Gastrocnemius medialis (tissue), 4 donors: Measurements from ENCODE around the gene CCNC. TPM values are rescaled to one million over a fixed set of nuclear protein-coding genes. Genes with fewer than 3 reads are reported as not detected.

ENCODE experiments used
- ATAC-seq, 2 donors: fragments of 150-250 bp; one replicate each; pipeline ENCODE4 v1.9.1; 2016
- DNase-seq, 2 donors: peaks; one replicate each; pipeline ENCODE4 v3.0.0-alpha.2; 2019
- H3K27ac ChIP-seq, 4 donors: fragments of 200-600 bp; sonication (generic); 1 replicate in 1 of 4; 2 replicates in 3 of 4; pipeline ENCODE4 v1.5.1; 2016 to 2018; ENCODE audit warnings: mild to moderate bottlenecking in 2 of 4, moderate library complexity in 1 of 4
- H3K27me3 ChIP-seq, 3 donors: fragments of 200-600 bp; sonication (generic) in 2 of 3; 1 replicate in 1 of 3; 2 replicates in 2 of 3; pipeline versions ENCODE4 v1.5.1 to v1.6.0; 2016 to 2019; ENCODE audit warnings: mild to moderate bottlenecking in 1 of 3, moderate library complexity in 1 of 3
- H3K36me3 ChIP-seq, 2 donors: fragments of 200-600 bp; sonication (generic) in 1 of 2; one replicate each; pipeline ENCODE4 v1.5.1; 2017 to 2018
- H3K4me1 ChIP-seq, 2 donors: fragments of 200-600 bp; sonication (generic) in 1 of 2; one replicate each; pipeline ENCODE4 v1.5.1; 2016 to 2017; ENCODE audit warnings: mild to moderate bottlenecking in 2 of 2
- H3K4me3 ChIP-seq, 4 donors: fragments of 200-600 bp; sonication (generic) in 3 of 4; 1 replicate in 1 of 4; 2 replicates in 3 of 4; pipeline ENCODE4 v1.5.1; 2016 to 2019; ENCODE audit warnings: mild to moderate bottlenecking in 2 of 4
- H3K9me3 ChIP-seq, 3 donors: fragments of 200-600 bp; sonication (generic) in 2 of 3; 1 replicate in 1 of 3; 2 replicates in 2 of 3; pipeline ENCODE4 v1.5.1; 2016 to 2019
- POLR2A ChIP-seq, 2 donors: fragments of 450-650 bp; IDR thresholded peaks; one replicate each; pipeline ENCODE4 v1.6.1; 2017; ENCODE audit warnings: antibody characterized with exemption in 2 of 2, mild to moderate bottlenecking in 2 of 2, moderate library complexity in 2 of 2
- in situ Hi-C, 4 donors: fragments of 200-750 bp; cut with MboI; loops; one replicate each; pipeline versions ENCODE4 v1.15.0 to v1.8.0; 2017; ENCODE audit warnings: low sequenced_read_pairs in 4 of 4
- intact Hi-C: fragments of 100-400 bp; cut with DNase I; formaldehyde crosslinking; loops from one replicate; pipeline ENCODE4 v1.15.1; 2023; ENCODE audit warnings: low total_unique reads
- total RNA-seq, 4 donors: library from RNA; depleted of rRNA; stranded (reverse); fragments of >200 nt; gene quantifications; one replicate each; pipeline versions ENCODE4 v1.1.0 to v1.2.3, GENCODE V29; 2016
- TF ChIP-seq, protein P1 (sequence below), 5 experiments: fragments of 450-650 bp in 3 of 5; fragments of 200-600 bp in 2 of 5; sonication (generic) in 2 of 5; IDR thresholded peaks in 4 of 5; conservative IDR thresholded peaks in 1 of 5; 1 replicate in 4 of 5; 2 replicates in 1 of 5; pipeline ENCODE4 v1.5.1; 2016 to 2019; ENCODE audit warnings: antibody characterized with exemption in 5 of 5, mild to moderate bottlenecking in 3 of 5, moderate library complexity in 3 of 5

Gene CCNC
- total RNA-seq, 4 donors from 2014 or later: 18.1 to 45.4 (median 25.8) TPM

GRCh38 chr6:99550046-99550748 is 18.3 kb downstream of the CCNC start:
- Histone ChIP-seq H3K4me3 (no peak overlapping the region), H3K36me3 (peaks cover 0 to 69% of the 10 kb centered on the region in 2 donors), H3K27me3 (no peaks in the 10 kb centered on the region), H3K9me3 (no peaks in the 10 kb centered on the region), H3K27ac (no peak overlapping the region), H3K4me1 (peaks cover 4 to 5% of the 10 kb centered on the region in 2 donors)
- intact Hi-C loops: no loop called here
- no peak for DNase-seq
- no peak for TF ChIP-seq POLR2A (IDR thresholded peaks at IDR 0.05)
- TF ChIP-seq, protein P1, sequence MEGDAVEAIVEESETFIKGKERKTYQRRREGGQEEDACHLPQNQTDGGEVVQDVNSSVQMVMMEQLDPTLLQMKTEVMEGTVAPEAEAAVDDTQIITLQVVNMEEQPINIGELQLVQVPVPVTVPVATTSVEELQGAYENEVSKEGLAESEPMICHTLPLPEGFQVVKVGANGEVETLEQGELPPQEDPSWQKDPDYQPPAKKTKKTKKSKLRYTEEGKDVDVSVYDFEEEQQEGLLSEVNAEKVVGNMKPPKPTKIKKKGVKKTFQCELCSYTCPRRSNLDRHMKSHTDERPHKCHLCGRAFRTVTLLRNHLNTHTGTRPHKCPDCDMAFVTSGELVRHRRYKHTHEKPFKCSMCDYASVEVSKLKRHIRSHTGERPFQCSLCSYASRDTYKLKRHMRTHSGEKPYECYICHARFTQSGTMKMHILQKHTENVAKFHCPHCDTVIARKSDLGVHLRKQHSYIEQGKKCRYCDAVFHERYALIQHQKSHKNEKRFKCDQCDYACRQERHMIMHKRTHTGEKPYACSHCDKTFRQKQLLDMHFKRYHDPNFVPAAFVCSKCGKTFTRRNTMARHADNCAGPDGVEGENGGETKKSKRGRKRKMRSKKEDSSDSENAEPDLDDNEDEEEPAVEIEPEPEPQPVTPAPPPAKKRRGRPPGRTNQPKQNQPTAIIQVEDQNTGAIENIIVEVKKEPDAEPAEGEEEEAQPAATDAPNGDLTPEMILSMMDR (IDR thresholded peaks at IDR 0.05 in 4 of 5, conservative IDR thresholded peaks at IDR 0.05 in 1 of 5): no peak
- no peak for ATAC-seq
- in situ Hi-C loops: no loop called here

DNA sequence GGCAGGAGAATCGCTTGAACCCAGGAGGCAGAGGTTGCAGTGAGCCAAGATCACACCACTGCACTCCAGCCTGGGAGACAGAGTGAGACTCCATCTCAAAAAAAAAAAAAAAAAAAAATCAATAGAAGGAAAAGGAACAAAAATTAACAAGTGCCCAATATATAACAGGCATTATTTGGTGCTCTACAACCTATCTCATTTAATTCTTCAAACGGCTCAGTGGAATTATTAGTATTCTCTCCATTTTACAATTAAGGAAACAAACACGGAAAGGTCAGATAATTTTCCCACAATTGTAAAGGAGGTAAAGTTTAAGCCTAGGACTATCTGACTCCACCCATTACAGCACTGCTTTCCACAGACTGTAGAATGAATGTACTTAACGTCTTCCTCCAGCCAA is 19.8 kb downstream of the CCNC start:
- Histone ChIP-seq H3K4me3 (no peak overlapping the region), H3K9me3 (no peaks in the 10 kb centered on the region), H3K27ac (no peak overlapping the region), H3K27me3 (no peaks in the 10 kb centered on the region), H3K36me3 (peaks cover 0 to 67% of the 10 kb centered on the region in 2 donors), H3K4me1 (peaks cover 4 to 5% of the 10 kb centered on the region in 2 donors)
- DNase-seq: no peak
- intact Hi-C loops: no loop called here
- ATAC-seq: no peak
- TF ChIP-seq, protein P1 (IDR thresholded peaks at IDR 0.05 in 4 of 5, conservative IDR thresholded peaks at IDR 0.05 in 1 of 5): no peak
- TF ChIP-seq POLR2A (IDR thresholded peaks at IDR 0.05): no peak
- in situ Hi-C loops: no loop called here

GRCh38 chr6:99547526-99547925 is 20.9 kb downstream of the CCNC start:
- no peak overlapping the region for H3K4me3 ChIP-seq
- in situ Hi-C loops: no loop called here
- DNase-seq: no peak
- ATAC-seq: no peak
- peaks cover 0 to 72% of the 10 kb centered on the region in 2 donors for H3K36me3 ChIP-seq
- intact Hi-C loops: no loop called here
- no peak overlapping the region for H3K27ac ChIP-seq
- H3K9me3 ChIP-seq: no peaks in the 10 kb centered on the region
- TF ChIP-seq, protein P1 (IDR thresholded peaks at IDR 0.05 in 4 of 5, conservative IDR thresholded peaks at IDR 0.05 in 1 of 5): no peak
- no peak for TF ChIP-seq POLR2A (IDR thresholded peaks at IDR 0.05)
- H3K4me1 ChIP-seq: peaks cover 4 to 5% of the 10 kb centered on the region in 2 donors
- no peaks in the 10 kb centered on the region for H3K27me3 ChIP-seq

- no peak for ATAC-seq
- in situ Hi-C loops (no loop called here), intact Hi-C loops (no loop called here)
- DNase-seq: no peak
- peaks cover 0 to 77% of the 10 kb centered on the region in 2 donors for H3K36me3 ChIP-seq
- no peak overlapping the region for H3K27ac ChIP-seq
- TF ChIP-seq, protein P1 (IDR thresholded peaks at IDR 0.05 in 4 of 5, conservative IDR thresholded peaks at IDR 0.05 in 1 of 5): no peak
- no peak for TF ChIP-seq POLR2A (IDR thresholded peaks at IDR 0.05)
- no peaks in the 10 kb centered on the region for H3K9me3 ChIP-seq
- H3K27me3 ChIP-seq: no peaks in the 10 kb centered on the region
- no peak overlapping the region for H3K4me3 ChIP-seq
- H3K4me1 ChIP-seq: peaks cover 3 to 5% of the 10 kb centered on the region in 2 donors
These were observed 23.0 kb downstream of the CCNC start for GRCh38 chr6:99545442-99545841.
